CD4-positive, CD25-positive, alpha-beta regulatory T cell (primary cell): ENCODE data around the gene RFC4. TPM values are rescaled to one million over a fixed set of nuclear protein-coding genes. Genes with fewer than 3 reads are reported as not detected.
"Not testable (repeated sequence)": the region's sequence is repeated elsewhere in the genome, so short reads cannot be mapped to it uniquely, and the experiment has no call there.

ENCODE experiments used
- ATAC-seq, 2 donors: fragments of 150-1000 bp; cut with Tn5 transposase; one replicate each; pipeline ENCODE4 v1.10.0; 2021; ENCODE audit warnings: low read depth in 2 of 2, moderate number of reproducible peaks in 2 of 2, moderate library complexity in 1 of 2
- DNase-seq, 3 donors: peaks; one replicate each; pipeline versions ENCODE4 v3.0.0 to v3.0.0-alpha.2; 2012 to 2022; ENCODE audit warnings: mixed read lengths in 1 of 3
- H3K27ac ChIP-seq: one replicate; pipeline ENCODE4 v1.7.0; 2013; ENCODE audit warnings: mild to moderate bottlenecking, low read length; ENCODE audit not compliant: insufficient read depth, poor library complexity, severe bottlenecking
- H3K27me3 ChIP-seq: one replicate; pipeline ENCODE4 v1.7.0; 2013; ENCODE audit warnings: low read length; ENCODE audit not compliant: control insufficient read depth, insufficient read depth
- H3K36me3 ChIP-seq: one replicate; pipeline ENCODE4 v1.7.0; 2013; ENCODE audit warnings: mild to moderate bottlenecking, low read length, moderate library complexity; ENCODE audit not compliant: control insufficient read depth, insufficient read depth
- H3K4me1 ChIP-seq: 2 replicates; pipeline ENCODE4 v1.7.0; 2013; ENCODE audit warnings: mild to moderate bottlenecking, low read length; ENCODE audit not compliant: insufficient read depth, control insufficient read depth, poor library complexity, severe bottlenecking
- H3K4me3 ChIP-seq: one replicate; pipeline ENCODE4 v1.7.0; 2013; ENCODE audit warnings: low read depth, mild to moderate bottlenecking, low read length, moderate library complexity
- H3K9me3 ChIP-seq, 2 experiments: 1 replicate in 1 of 2; 2 replicates in 1 of 2; pipeline ENCODE4 v1.7.0; 2013; ENCODE audit warnings: low read length in 2 of 2, mild to moderate bottlenecking in 1 of 2, moderate library complexity in 1 of 2; ENCODE audit not compliant: control insufficient read depth in 2 of 2
- H3K27ac Mint-ChIP-seq, 3 donors: one replicate each; pipeline ENCODE4 v1.8.0; 2020 to 2022; ENCODE audit warnings: mild to moderate bottlenecking in 3 of 3, mixed read lengths in 3 of 3, moderate library complexity in 2 of 3
- H3K27me3 Mint-ChIP-seq: one replicate; pipeline ENCODE4 v1.8.0; 2022; ENCODE audit warnings: mild to moderate bottlenecking, mixed read lengths
- H3K36me3 Mint-ChIP-seq: one replicate; pipeline ENCODE4 v1.8.0; 2020; ENCODE audit warnings: mixed read lengths
- H3K4me1 Mint-ChIP-seq, 4 donors: one replicate each; pipeline ENCODE4 v1.8.0; 2020 to 2022; ENCODE audit warnings: mixed read lengths in 4 of 4, mild to moderate bottlenecking in 1 of 4
- H3K4me3 Mint-ChIP-seq, 4 donors: one replicate each; pipeline ENCODE4 v1.8.0; 2020 to 2022; ENCODE audit warnings: mild to moderate bottlenecking in 4 of 4, mixed read lengths in 4 of 4, moderate library complexity in 3 of 4
- H3K9me3 Mint-ChIP-seq, 7 donors: one replicate each; pipeline ENCODE4 v1.8.0; 2020 to 2022; ENCODE audit warnings: mixed read lengths in 7 of 7, mild to moderate bottlenecking in 3 of 7, moderate library complexity in 2 of 7
- polyA plus RNA-seq, 4 donors: library from polyadenylated mRNA; unstranded; fragments of 300-500 nt; fragmentation: Illumina TruSeq; gene quantifications; one replicate each; pipeline ENCODE4 v1.2.3, GENCODE V29; 2021
- total RNA-seq: library from RNA; stranded (reverse); gene quantifications from one replicate; pipeline ENCODE4 v1.2.3, GENCODE V29; 2022

The RFC4 gene
- 16.8 TPM for total RNA-seq
- polyA plus RNA-seq: 10 to 100 TPM; 15.6 to 40.2 (median 24.9) TPM

GRCh38 chr3:186806089-186807055 lies at the start of gene RFC4:
RFC4 (minus strand) TSS chr3:186806482; CDS start chr3:186804713, 1,769 bp downstream.
- DNase-seq (peak; percentile 81 to 88 (median 83)), ATAC-seq (peak; percentile 86)
- Mint-ChIP-seq H3K9me3 (no peaks in the 10 kb centered on the region), H3K4me1 (peaks cover 13 to 32% (median 23%) of the 10 kb centered on the region in 4 donors), H3K27ac (peak within 1 kb of the TSS; percentile 95 to 96 (median 96)), H3K4me3 (peak within 1 kb of the TSS; percentile 95 to 98 (median 97)), H3K36me3 (peaks cover 9% of the 10 kb centered on the region), H3K27me3 (no peaks in the 10 kb centered on the region)
- H3K4me3 ChIP-seq: peak within 1 kb of the TSS; percentile 88
- H3K36me3 ChIP-seq: peaks cover 8% of the 10 kb centered on the region
- H3K9me3 ChIP-seq: no peaks in the 10 kb centered on the region
- H3K27me3 ChIP-seq: no peaks in the 10 kb centered on the region
- H3K27ac ChIP-seq: peak within 1 kb of the TSS; percentile 90
- peaks cover 25% of the 10 kb centered on the region for H3K4me1 ChIP-seq

GRCh38 chr3:186854954-186855353 lies 48.7 kb upstream of the RFC4 start:
- H3K36me3 Mint-ChIP-seq: no peaks in the 10 kb centered on the region
- peaks cover 3% of the 10 kb centered on the region for H3K4me1 ChIP-seq
- peak overlapping the region in 1 of 3 donors; percentile 93 for H3K27ac Mint-ChIP-seq
- H3K9me3 ChIP-seq: peaks cover 6 to 10% of the 10 kb centered on the region in 2 experiments
- H3K36me3 ChIP-seq: no peaks in the 10 kb centered on the region
- H3K27me3 ChIP-seq: no peaks in the 10 kb centered on the region
- DNase-seq (no peak), ATAC-seq (no peak)
- no peak overlapping the region for H3K4me3 ChIP-seq
- H3K9me3 Mint-ChIP-seq: peaks cover 0 to 8% (median 0%) of the 10 kb centered on the region in 7 donors
- H3K4me3 Mint-ChIP-seq: no peak overlapping the region
- no peaks in the 10 kb centered on the region for H3K27me3 Mint-ChIP-seq
- peaks cover 0 to 23% (median 4%) of the 10 kb centered on the region in 4 donors for H3K4me1 Mint-ChIP-seq
- no peak overlapping the region for H3K27ac ChIP-seq

GRCh38 chr3:186854146-186854545 lies 47.9 kb upstream of the RFC4 start:
- Histone ChIP-seq H3K9me3 (peaks cover 1 to 5% of the 10 kb centered on the region in 2 experiments), H3K27ac (no peak overlapping the region), H3K4me3 (no peak overlapping the region), H3K27me3 (no peaks in the 10 kb centered on the region), H3K36me3 (no peaks in the 10 kb centered on the region), H3K4me1 (peaks cover 3% of the 10 kb centered on the region)
- Mint-ChIP-seq H3K36me3 (no peaks in the 10 kb centered on the region), H3K9me3 (peaks cover 0 to 3% (median 0%) of the 10 kb centered on the region in 7 donors), H3K27ac (no peak overlapping the region), H3K27me3 (peaks cover 5% of the 10 kb centered on the region), H3K4me3 (no peak overlapping the region), H3K4me1 (peaks cover 6 to 30% (median 9%) of the 10 kb centered on the region in 4 donors)
- DNase-seq (no peak), ATAC-seq (no peak)

GRCh38 chr3:186852994-186853393 lies 46.7 kb upstream of the RFC4 start:
- peaks cover 3% of the 10 kb centered on the region for H3K4me1 ChIP-seq
- H3K4me3 Mint-ChIP-seq: no peak overlapping the region
- no peak overlapping the region for H3K27ac ChIP-seq
- DNase-seq (no peak), ATAC-seq (no peak)
- H3K27me3 Mint-ChIP-seq: peaks cover 6% of the 10 kb centered on the region
- no peak overlapping the region for H3K4me3 ChIP-seq
- peaks cover 0 to 1% (median 0%) of the 10 kb centered on the region in 7 donors for H3K9me3 Mint-ChIP-seq
- H3K27ac Mint-ChIP-seq: peak overlapping the region in 1 of 3 donors; percentile 30
- peaks cover 6 to 30% (median 10%) of the 10 kb centered on the region in 4 donors for H3K4me1 Mint-ChIP-seq
- H3K27me3 ChIP-seq: no peaks in the 10 kb centered on the region
- H3K9me3 ChIP-seq: no peaks in the 10 kb centered on the region
- no peaks in the 10 kb centered on the region for H3K36me3 Mint-ChIP-seq
- H3K36me3 ChIP-seq: no peaks in the 10 kb centered on the region

GRCh38 chr3:186851835-186852234 lies 45.6 kb upstream of the RFC4 start:
- H3K27ac ChIP-seq, H3K4me1 ChIP-seq, H3K9me3 Mint-ChIP-seq, H3K4me3 Mint-ChIP-seq, H3K9me3 ChIP-seq, H3K27me3 ChIP-seq, H3K4me3 ChIP-seq, DNase-seq, H3K36me3 ChIP-seq, H3K36me3 Mint-ChIP-seq, H3K27me3 Mint-ChIP-seq, ATAC-seq: not testable (repeated sequence)
- Mint-ChIP-seq H3K4me1 (peaks cover 6 to 25% (median 10%) of the 10 kb centered on the region in 4 donors), H3K27ac (peak overlapping the region; percentile 13 to 96 (median 30))

GRCh38 chr3:186849374-186849975 lies 43.2 kb upstream of the RFC4 start:
- Histone ChIP-seq H3K27ac (no peak overlapping the region), H3K9me3 (no peaks in the 10 kb centered on the region), H3K4me3 (peak overlapping the region; percentile 28), H3K27me3 (peaks cover 5% of the 10 kb centered on the region), H3K4me1 (peaks cover 3% of the 10 kb centered on the region), H3K36me3 (no peaks in the 10 kb centered on the region)
- Mint-ChIP-seq H3K9me3 (peaks cover 0 to 1% (median 0%) of the 10 kb centered on the region in 7 donors), H3K27me3 (peaks cover 21% of the 10 kb centered on the region), H3K4me3 (no peak overlapping the region), H3K36me3 (no peaks in the 10 kb centered on the region), H3K4me1 (peaks cover 6 to 23% (median 10%) of the 10 kb centered on the region in 4 donors), H3K27ac (peak overlapping the region in 2 of 3 donors; percentile 0 to 18)
- ATAC-seq (peak; percentile 93 to 96), DNase-seq (peak in 2 of 3 donors; percentile 72 to 79)

GRCh38 chr3:186847437-186847836 lies 41.2 kb upstream of the RFC4 start:
- peaks cover 5% of the 10 kb centered on the region for H3K27me3 ChIP-seq
- no peaks in the 10 kb centered on the region for H3K36me3 ChIP-seq
- no peak overlapping the region for H3K27ac ChIP-seq
- Mint-ChIP-seq H3K9me3 (peaks cover 0 to 1% (median 0%) of the 10 kb centered on the region in 7 donors), H3K27me3 (peaks cover 28% of the 10 kb centered on the region), H3K27ac (no peak overlapping the region), H3K36me3 (no peaks in the 10 kb centered on the region), H3K4me3 (no peak overlapping the region), H3K4me1 (peaks cover 6 to 19% (median 10%) of the 10 kb centered on the region in 4 donors)
- no peak overlapping the region for H3K4me3 ChIP-seq
- ATAC-seq: no peak
- no peaks in the 10 kb centered on the region for H3K9me3 ChIP-seq
- DNase-seq: no peak
- H3K4me1 ChIP-seq: peaks cover 3% of the 10 kb centered on the region
